Muscle layer of duodenum (tissue), 2 donors: Measurements from ENCODE around the gene DMAC2L.

Source experiments
- H3K27ac ChIP-seq: one replicate; pipeline ENCODE4 v1.7.0; 2013; ENCODE audit warnings: mild to moderate bottlenecking, low read length
- H3K27me3 ChIP-seq: one replicate; pipeline ENCODE4 v1.7.0; 2013; ENCODE audit warnings: low read depth, mild to moderate bottlenecking, control low read depth, low read length
- H3K36me3 ChIP-seq, 2 donors: one replicate each; pipeline ENCODE4 v1.7.0; 2013; ENCODE audit warnings: low read length in 2 of 2, control low read depth in 1 of 2, mild to moderate bottlenecking in 1 of 2; ENCODE audit not compliant: insufficient read depth in 2 of 2, control insufficient read depth in 1 of 2
- H3K4me1 ChIP-seq, 2 donors: one replicate each; pipeline ENCODE4 v1.7.0; 2013; ENCODE audit warnings: low read length in 2 of 2, mild to moderate bottlenecking in 2 of 2, control low read depth in 1 of 2, moderate library complexity in 1 of 2; ENCODE audit not compliant: insufficient read depth in 2 of 2, control insufficient read depth in 1 of 2
- H3K4me3 ChIP-seq, 2 donors: one replicate each; pipeline ENCODE4 v1.7.0; 2013; ENCODE audit warnings: low read length in 2 of 2, low read depth in 1 of 2, mild to moderate bottlenecking in 1 of 2
- H3K9me3 ChIP-seq, 2 donors: one replicate each; pipeline ENCODE4 v1.7.0; 2013; ENCODE audit warnings: low read length in 2 of 2, control low read depth in 1 of 2, mild to moderate bottlenecking in 1 of 2; ENCODE audit not compliant: control insufficient read depth in 1 of 2
- donor health status: healthy.

Gene DMAC2L, protein sequence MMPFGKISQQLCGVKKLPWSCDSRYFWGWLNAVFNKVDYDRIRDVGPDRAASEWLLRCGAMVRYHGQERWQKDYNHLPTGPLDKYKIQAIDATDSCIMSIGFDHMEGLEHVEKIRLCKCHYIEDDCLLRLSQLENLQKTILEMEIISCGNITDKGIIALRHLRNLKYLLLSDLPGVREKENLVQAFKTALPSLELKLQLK

GRCh38 chr14:50311972-50312733 lies at the start of gene DMAC2L, which contains the start of gene L2HGDH:
Gene DMAC2L, plus strand, starts transcription at chr14:50312324. Its CDS starts 9,164 bp downstream, at chr14:50321488.
Gene L2HGDH, minus strand, starts transcription at chr14:50312229. Its CDS starts 79 bp downstream, at chr14:50312150.
- H3K27ac ChIP-seq: peak within 1 kb of the TSS; percentile 71
- H3K4me1 ChIP-seq: peaks cover 0 to 11% of the 10 kb centered on the region in 2 donors
- H3K27me3 ChIP-seq: no peaks in the 10 kb centered on the region
- H3K9me3 ChIP-seq: no peaks in the 10 kb centered on the region
- peak within 1 kb of the TSS; percentile 84 to 85 for H3K4me3 ChIP-seq
- H3K36me3 ChIP-seq: no peaks in the 10 kb centered on the region

GRCh38 chr14:50262865-50263264 lies 49.3 kb upstream of the DMAC2L start:
- no peaks in the 10 kb centered on the region for H3K4me1 ChIP-seq
- no peak overlapping the region for H3K27ac ChIP-seq
- H3K36me3 ChIP-seq: no peaks in the 10 kb centered on the region
- H3K27me3 ChIP-seq: no peaks in the 10 kb centered on the region
- no peak overlapping the region for H3K4me3 ChIP-seq
- no peaks in the 10 kb centered on the region for H3K9me3 ChIP-seq

DNA sequence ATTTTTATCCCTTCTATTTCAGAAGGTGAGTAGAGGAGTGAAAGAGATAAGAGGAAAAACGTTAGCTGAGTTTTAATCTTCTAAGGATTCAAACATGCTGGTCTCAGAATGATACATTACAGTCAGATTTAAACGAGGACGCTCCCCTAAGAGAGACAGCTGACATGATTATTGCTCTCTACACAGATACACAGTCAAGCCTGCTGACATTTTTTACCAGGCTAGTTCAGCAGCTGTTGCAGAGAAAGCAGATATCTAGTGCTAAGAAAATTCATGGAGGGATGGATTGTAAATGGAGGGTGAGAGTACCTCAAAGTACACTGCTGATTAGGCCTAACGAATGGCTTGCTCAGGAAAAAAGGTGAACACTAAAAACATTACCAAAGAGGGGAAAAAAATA lies 48.8 kb upstream of the DMAC2L start:
- H3K4me1 ChIP-seq: no peaks in the 10 kb centered on the region
- H3K9me3 ChIP-seq: no peaks in the 10 kb centered on the region
- no peaks in the 10 kb centered on the region for H3K27me3 ChIP-seq
- H3K27ac ChIP-seq: no peak overlapping the region
- no peak overlapping the region for H3K4me3 ChIP-seq
- no peaks in the 10 kb centered on the region for H3K36me3 ChIP-seq

DNA sequence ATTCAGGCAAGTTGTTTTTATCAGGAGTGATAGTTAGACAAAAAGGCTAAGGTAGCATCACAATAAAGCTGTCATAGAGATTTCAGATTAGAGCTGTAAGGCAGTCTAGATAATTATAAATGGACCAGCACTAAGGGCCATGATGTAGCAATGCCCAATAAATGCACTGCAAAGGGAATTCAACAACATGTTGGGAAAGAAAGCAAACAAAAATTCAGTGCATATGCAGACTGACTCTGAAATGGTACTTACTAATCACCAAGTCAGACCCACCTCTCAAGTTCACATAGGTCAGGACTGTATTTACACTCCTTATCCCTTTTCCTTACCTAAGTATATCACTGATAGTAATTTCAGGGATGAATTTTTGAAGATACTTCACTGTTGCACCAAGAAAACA lies 47.1 kb upstream of the DMAC2L start:
- Histone ChIP-seq H3K4me1 (no peaks in the 10 kb centered on the region), H3K36me3 (no peaks in the 10 kb centered on the region), H3K9me3 (no peaks in the 10 kb centered on the region), H3K4me3 (no peak overlapping the region), H3K27me3 (no peaks in the 10 kb centered on the region), H3K27ac (no peak overlapping the region)

GRCh38 chr14:50270932-50271331 lies 41.2 kb upstream of the DMAC2L start:
- Histone ChIP-seq H3K27ac (no peak overlapping the region), H3K36me3 (peaks cover 0 to 4% of the 10 kb centered on the region in 2 donors), H3K4me1 (no peaks in the 10 kb centered on the region), H3K27me3 (no peaks in the 10 kb centered on the region), H3K9me3 (no peaks in the 10 kb centered on the region), H3K4me3 (no peak overlapping the region)

DNA sequence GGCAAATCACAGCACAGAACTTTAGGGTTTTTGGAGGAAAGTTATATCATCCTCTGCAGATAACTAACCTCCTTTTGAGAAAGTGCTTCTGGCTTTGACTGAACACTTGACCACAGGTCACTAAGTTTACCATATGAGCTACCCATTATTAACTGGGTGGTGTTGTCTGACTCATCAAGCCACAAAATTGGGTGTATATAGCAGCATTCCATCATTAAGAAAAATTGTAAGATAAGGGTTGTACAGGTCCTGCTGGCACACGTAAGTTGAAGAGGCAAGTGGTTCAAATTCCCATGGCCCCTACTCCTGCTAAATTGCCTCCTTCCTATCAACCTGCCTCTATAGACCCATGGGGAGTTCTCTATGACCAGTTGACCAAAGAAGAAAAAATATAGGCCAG lies 39.6 kb upstream of the DMAC2L start:
- Histone ChIP-seq H3K27me3 (no peaks in the 10 kb centered on the region), H3K9me3 (no peaks in the 10 kb centered on the region), H3K36me3 (peaks cover 0 to 4% of the 10 kb centered on the region in 2 donors), H3K4me3 (no peak overlapping the region), H3K27ac (no peak overlapping the region), H3K4me1 (no peaks in the 10 kb centered on the region)

DNA sequence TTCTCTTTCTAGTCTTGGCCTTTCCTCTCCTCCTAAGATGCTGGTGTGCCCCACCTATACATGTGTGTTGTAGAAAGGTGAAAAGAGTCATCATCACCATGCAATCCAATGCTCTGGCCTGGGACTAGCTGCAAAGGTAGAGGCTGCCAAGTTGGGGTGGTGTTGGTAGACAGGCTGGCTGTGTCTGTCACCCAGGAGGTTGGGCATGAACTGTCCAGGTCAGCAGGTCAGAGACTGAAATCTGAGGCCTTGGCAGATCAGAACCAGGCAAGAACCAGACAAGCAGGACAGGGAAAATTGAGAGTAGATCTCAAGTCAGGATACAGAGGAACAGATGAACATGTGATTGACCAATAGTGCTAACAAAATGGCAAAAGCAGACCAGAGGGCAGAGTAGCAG lies 26.3 kb upstream of the DMAC2L start:
- Histone ChIP-seq H3K9me3 (no peaks in the 10 kb centered on the region), H3K27ac (no peak overlapping the region), H3K4me1 (no peaks in the 10 kb centered on the region), H3K4me3 (no peak overlapping the region), H3K36me3 (peaks cover 0 to 2% of the 10 kb centered on the region in 2 donors), H3K27me3 (no peaks in the 10 kb centered on the region)

GRCh38 chr14:50288146-50288545 lies 24.0 kb upstream of the DMAC2L start:
- Histone ChIP-seq H3K27ac (no peak overlapping the region), H3K27me3 (no peaks in the 10 kb centered on the region), H3K4me3 (no peak overlapping the region), H3K9me3 (no peaks in the 10 kb centered on the region), H3K4me1 (no peaks in the 10 kb centered on the region), H3K36me3 (peaks cover 0 to 6% of the 10 kb centered on the region in 2 donors)

DNA sequence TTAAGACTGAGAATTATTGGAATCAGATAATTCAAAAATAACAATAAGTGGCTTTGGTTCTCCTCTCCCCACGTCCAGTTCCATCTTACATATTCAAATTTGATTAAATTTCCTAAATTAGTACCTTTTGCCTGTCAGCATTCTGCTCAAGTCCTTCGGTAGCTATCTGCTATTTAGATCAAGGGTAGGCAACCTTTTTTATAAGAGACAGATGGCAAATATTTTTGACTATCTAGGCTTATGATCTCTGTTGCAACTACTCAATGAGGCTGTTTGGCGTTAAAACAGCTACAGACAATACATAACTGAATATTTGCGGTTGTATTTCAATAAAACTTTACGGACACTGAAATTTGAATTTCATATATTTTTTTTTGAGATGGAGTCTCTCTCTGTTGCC lies 21.8 kb upstream of the DMAC2L start:
- H3K36me3 ChIP-seq: peaks cover 0 to 9% of the 10 kb centered on the region in 2 donors
- H3K27me3 ChIP-seq: no peaks in the 10 kb centered on the region
- H3K9me3 ChIP-seq: no peaks in the 10 kb centered on the region
- no peak overlapping the region for H3K4me3 ChIP-seq
- H3K27ac ChIP-seq: no peak overlapping the region
- no peaks in the 10 kb centered on the region for H3K4me1 ChIP-seq

DNA sequence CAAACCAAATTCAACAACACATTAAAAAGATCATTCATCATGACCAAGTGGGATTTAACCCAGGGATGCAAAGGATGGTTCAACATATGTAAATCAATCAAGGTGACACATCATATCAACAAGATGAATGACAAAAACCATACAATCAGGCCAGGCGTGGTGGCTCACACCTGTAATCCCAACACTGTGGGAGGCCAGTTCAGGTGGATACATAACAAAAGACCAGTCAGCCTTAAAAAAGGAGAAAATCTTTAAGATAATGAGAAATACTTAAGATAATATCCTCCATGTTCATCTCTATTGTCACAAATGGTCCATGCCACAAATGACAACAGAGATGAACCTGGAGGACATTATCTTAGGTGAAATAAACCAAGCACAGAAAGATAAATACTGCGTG lies 12.5 kb upstream of the DMAC2L start:
- H3K27ac ChIP-seq: no peak overlapping the region
- no peak overlapping the region for H3K4me3 ChIP-seq
- H3K36me3 ChIP-seq: no peaks in the 10 kb centered on the region
- H3K9me3 ChIP-seq: no peaks in the 10 kb centered on the region
- no peaks in the 10 kb centered on the region for H3K4me1 ChIP-seq
- no peaks in the 10 kb centered on the region for H3K27me3 ChIP-seq

GRCh38 chr14:50301914-50302313 lies 10.2 kb upstream of the DMAC2L start:
- H3K9me3 ChIP-seq: no peaks in the 10 kb centered on the region
- no peak overlapping the region for H3K4me3 ChIP-seq
- no peaks in the 10 kb centered on the region for H3K36me3 ChIP-seq
- no peak overlapping the region for H3K27ac ChIP-seq
- no peaks in the 10 kb centered on the region for H3K4me1 ChIP-seq
- H3K27me3 ChIP-seq: no peaks in the 10 kb centered on the region
